Keratinocyte (primary cell): ENCODE measurements around the gene NDOR1.

Experiments
- CTCF ChIP-seq, 3 experiments: IDR thresholded peaks in 1 of 3; conservative IDR thresholded peaks in 1 of 3; optimal IDR thresholded peaks in 1 of 3; 2 replicates in 2 of 3; 3 replicates in 1 of 3; pipeline versions ENCODE3 to v1.5.1; 2011; ENCODE audit warnings: low read length in 3 of 3, mild to moderate bottlenecking in 3 of 3, moderate library complexity in 2 of 3, control low read depth in 1 of 3, inconsistent platforms in 1 of 3; ENCODE audit not compliant: insufficient read depth in 2 of 3; ENCODE audit errors: extremely low read depth in 1 of 3
- EZH2 ChIP-seq: IDR thresholded peaks from one replicate; pipeline ENCODE4 v1.6.1; 2012; ENCODE audit warnings: inconsistent platforms, mild to moderate bottlenecking, low read length, moderate library complexity

DNA sequence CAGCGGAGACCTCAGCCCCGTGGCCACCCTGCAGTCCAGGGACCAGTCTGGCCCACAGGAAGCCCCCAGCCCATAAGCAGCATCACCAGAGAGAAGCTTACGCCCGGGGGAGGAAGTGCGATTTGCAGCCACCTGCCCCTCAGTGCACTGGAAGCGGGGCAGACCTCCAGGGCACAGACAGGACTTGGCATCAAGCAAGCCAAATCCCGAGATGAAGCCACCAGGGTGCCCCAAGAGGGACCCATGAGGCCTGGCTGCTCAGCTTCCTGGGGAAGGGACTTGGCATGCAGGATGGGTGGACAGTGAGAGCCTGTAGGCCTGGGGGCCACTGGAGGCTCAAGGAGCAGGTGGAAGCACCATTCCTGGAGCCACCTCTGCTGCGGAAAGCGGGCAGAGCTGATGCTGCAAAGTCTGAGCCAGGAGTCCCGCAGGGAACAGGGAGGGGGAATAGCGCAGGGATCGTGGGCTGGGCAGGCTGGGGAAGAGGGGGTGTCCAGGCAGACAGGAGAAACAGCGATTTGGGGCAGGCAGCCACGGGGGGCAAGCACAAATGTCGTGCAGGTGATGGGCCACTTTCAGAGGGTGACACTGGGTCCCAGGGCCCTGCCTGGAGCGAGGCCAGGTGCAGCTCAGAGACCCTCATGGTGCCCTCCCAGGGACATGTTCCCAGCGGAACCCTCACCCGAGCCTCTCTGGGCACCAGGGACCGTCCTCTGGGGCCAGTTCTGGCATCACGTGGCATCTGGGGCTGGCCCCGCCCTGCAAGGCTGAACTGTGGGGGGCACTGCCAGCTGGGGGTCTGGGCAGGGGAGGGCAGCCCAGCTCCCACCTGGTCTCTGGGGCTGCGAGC is 38.9 kb upstream of the NDOR1 start:
- no peak for TF ChIP-seq CTCF (optimal IDR thresholded peaks at IDR 0.05 in 1 of 3, IDR thresholded peaks at IDR 0.05 in 1 of 3, conservative IDR thresholded peaks at IDR 0.05 in 1 of 3; ENCODE audit: extremely low read depth in 1 of 3, insufficient read depth in 2 of 3, low read length in 3 of 3)
- TF ChIP-seq EZH2: peak; percentile 73
